Neural progenitor cell (in vitro differentiated cells): ENCODE measurements around the gene CIB1.

Experiments
- CTCF ChIP-seq: fragments of 200-600 bp; sonication (generic); IDR thresholded peaks from 2 replicates; pipeline ENCODE4 v1.5.1; 2017; ENCODE audit warnings: antibody characterized with exemption, mild to moderate bottlenecking
- EZH2 ChIP-seq: fragments of 200-600 bp; sonication (generic); IDR thresholded peaks from 2 replicates; pipeline ENCODE4 v1.6.1; 2017; ENCODE audit warnings: antibody characterized with exemption, mild to moderate bottlenecking, moderate library complexity

GRCh38 chr15:90227336-90227735 lies 6.4 kb downstream of the CIB1 start:
- TF ChIP-seq CTCF (no peak), EZH2 (no peak)
